HG03066 (cell line): ENCODE results near the gene CFAP57.
"Not testable (repeated sequence)": the region's sequence is repeated elsewhere in the genome, so short reads cannot be mapped to it uniquely, and the experiment has no call there.

ENCODE experiments used
- ATAC-seq: cut with Tn5 transposase; IDR thresholded peaks from one replicate; pipeline ENCODE4 v1.9.1; 2021; ENCODE audit warnings: low read depth; ENCODE audit not compliant: unreplicated experiment

Gene CFAP57

GRCh38 chr1:43171876-43172526 lies at the start of gene CFAP57, which contains the start of gene EBNA1BP2:
CFAP57 (plus strand) TSS chr1:43172330; CDS start chr1:43172754, 424 bp downstream.
EBNA1BP2 (minus strand) TSS chr1:43172290; CDS start chr1:43172118, 172 bp downstream.
- ATAC-seq: peak; percentile 72

GRCh38 chr1:43123031-43123430 lies 49.1 kb upstream of the CFAP57 start:
- ATAC-seq: no peak

- ATAC-seq: no peak
Measured at GRCh38 chr1:43128816-43129215, 43.3 kb upstream of the CFAP57 start.

GRCh38 chr1:43129426-43129825 lies 42.7 kb upstream of the CFAP57 start:
- no peak for ATAC-seq

GRCh38 chr1:43134068-43134467 lies 38.1 kb upstream of the CFAP57 start:
- no peak for ATAC-seq

- ATAC-seq: no peak
Measured at GRCh38 chr1:43134640-43135039, 37.5 kb upstream of the CFAP57 start.

- no peak for ATAC-seq
Measured at GRCh38 chr1:43135857-43136781, 36.0 kb upstream of the CFAP57 start.

GRCh38 chr1:43137445-43138052 lies 34.6 kb upstream of the CFAP57 start:
- ATAC-seq: no peak

- not testable (repeated sequence) for ATAC-seq
Measured at GRCh38 chr1:43139295-43139694, 32.8 kb upstream of the CFAP57 start.

- no peak for ATAC-seq
Measured at GRCh38 chr1:43140010-43140409, 32.1 kb upstream of the CFAP57 start.

- ATAC-seq: no peak
Measured at GRCh38 chr1:43140583-43140982, 31.5 kb upstream of the CFAP57 start.

GRCh38 chr1:43143441-43143888 lies 28.7 kb upstream of the CFAP57 start:
- no peak for ATAC-seq

GRCh38 chr1:43144237-43144636 lies 27.9 kb upstream of the CFAP57 start:
- ATAC-seq: no peak

- no peak for ATAC-seq
Measured at GRCh38 chr1:43147625-43148327, 24.4 kb upstream of the CFAP57 start.

GRCh38 chr1:43149889-43150288 lies 22.2 kb upstream of the CFAP57 start:
- ATAC-seq: no peak

- ATAC-seq: no peak
Measured at GRCh38 chr1:43152866-43153265, 19.3 kb upstream of the CFAP57 start.

GRCh38 chr1:43153443-43153842 lies 18.7 kb upstream of the CFAP57 start:
- no peak for ATAC-seq

- ATAC-seq: no peak
Measured at GRCh38 chr1:43156026-43156425, 16.1 kb upstream of the CFAP57 start.

GRCh38 chr1:43165162-43165561 lies 7.0 kb upstream of the CFAP57 start:
- no peak for ATAC-seq

GRCh38 chr1:43165765-43166164 lies 6.4 kb upstream of the CFAP57 start:
- ATAC-seq: no peak
